ENCODE results near the gene LIN28A. TPM values are rescaled to one million over a fixed set of nuclear protein-coding genes. Genes with fewer than 3 reads are reported as not detected.

Gene LIN28A
- total RNA-seq, 1 donor from 2014 or later, result 97.3 TPM

GRCh38 chr1:26408604-26409003, 2.0 kb upstream of the LIN28A start:
- Mint-ChIP-seq H3K4me1 (ENCODE audit: low read depth, unreplicated experiment) (peaks cover 17% of the 10 kb centered on the region), H3K4me3 (ENCODE audit: unreplicated experiment) (peak overlapping the region; percentile 90), H3K9me3 (ENCODE audit: unreplicated experiment) (peaks cover 7% of the 10 kb centered on the region), H3K27ac (ENCODE audit: unreplicated experiment) (peak overlapping the region; percentile 95), H3K27me3 (ENCODE audit: unreplicated experiment) (peaks cover 5% of the 10 kb centered on the region), H3K36me3 (ENCODE audit: unreplicated experiment) (no peaks in the 10 kb centered on the region)
- DNase-seq, result no peak
- no peak for TF ChIP-seq CTCF (IDR thresholded peaks at IDR 0.05; ENCODE audit: partially characterized antibody, unreplicated experiment)

GRCh38 chr1:26409191-26409807, 1.3 kb upstream of the LIN28A start:
- Mint-ChIP-seq H3K27me3 (ENCODE audit: unreplicated experiment) (peaks cover 5% of the 10 kb centered on the region), H3K36me3 (ENCODE audit: unreplicated experiment) (no peaks in the 10 kb centered on the region), H3K27ac (ENCODE audit: unreplicated experiment) (peak overlapping the region; percentile 95), H3K9me3 (ENCODE audit: unreplicated experiment) (peaks cover 7% of the 10 kb centered on the region), H3K4me1 (ENCODE audit: low read depth, unreplicated experiment) (peaks cover 17% of the 10 kb centered on the region), H3K4me3 (ENCODE audit: unreplicated experiment) (peak overlapping the region; percentile 90)
- peak; percentile 90 for DNase-seq
- no peak for TF ChIP-seq CTCF (IDR thresholded peaks at IDR 0.05; ENCODE audit: partially characterized antibody, unreplicated experiment)

GRCh38 chr1:26411624-26412074, 1.0 kb downstream of the LIN28A start:
- peak overlapping the region; percentile 80 for H3K27ac Mint-ChIP-seq (ENCODE audit: unreplicated experiment)
- peaks cover 17% of the 10 kb centered on the region for H3K4me1 Mint-ChIP-seq (ENCODE audit: low read depth, unreplicated experiment)
- H3K36me3 Mint-ChIP-seq (ENCODE audit: unreplicated experiment), result no peaks in the 10 kb centered on the region
- no peak for TF ChIP-seq CTCF (IDR thresholded peaks at IDR 0.05; ENCODE audit: partially characterized antibody, unreplicated experiment)
- DNase-seq, result peak; percentile 59
- peaks cover 5% of the 10 kb centered on the region for H3K27me3 Mint-ChIP-seq (ENCODE audit: unreplicated experiment)
- peaks cover 7% of the 10 kb centered on the region for H3K9me3 Mint-ChIP-seq (ENCODE audit: unreplicated experiment)
- peak overlapping the region; percentile 91 for H3K4me3 Mint-ChIP-seq (ENCODE audit: unreplicated experiment)

- Mint-ChIP-seq H3K27ac (ENCODE audit: unreplicated experiment) (peak overlapping the region; percentile 80), H3K36me3 (ENCODE audit: unreplicated experiment) (no peaks in the 10 kb centered on the region), H3K9me3 (ENCODE audit: unreplicated experiment) (peaks cover 7% of the 10 kb centered on the region), H3K27me3 (ENCODE audit: unreplicated experiment) (peaks cover 5% of the 10 kb centered on the region), H3K4me1 (ENCODE audit: low read depth, unreplicated experiment) (peaks cover 20% of the 10 kb centered on the region), H3K4me3 (ENCODE audit: unreplicated experiment) (peak overlapping the region; percentile 91)
- TF ChIP-seq CTCF (IDR thresholded peaks at IDR 0.05; ENCODE audit: partially characterized antibody, unreplicated experiment), result no peak
- no peak for DNase-seq
These were observed 1.7 kb downstream of the LIN28A start for GRCh38 chr1:26412180-26412840.

GRCh38 chr1:26413031-26413430, 2.4 kb downstream of the LIN28A start:
- peak overlapping the region; percentile 91 for H3K4me3 Mint-ChIP-seq (ENCODE audit: unreplicated experiment)
- TF ChIP-seq CTCF (IDR thresholded peaks at IDR 0.05; ENCODE audit: partially characterized antibody, unreplicated experiment), result no peak
- DNase-seq, result no peak
- no peak overlapping the region for H3K27ac Mint-ChIP-seq (ENCODE audit: unreplicated experiment)
- H3K9me3 Mint-ChIP-seq (ENCODE audit: unreplicated experiment), result peaks cover 9% of the 10 kb centered on the region
- H3K4me1 Mint-ChIP-seq (ENCODE audit: low read depth, unreplicated experiment), result peaks cover 24% of the 10 kb centered on the region
- H3K36me3 Mint-ChIP-seq (ENCODE audit: unreplicated experiment), result no peaks in the 10 kb centered on the region
- peaks cover 5% of the 10 kb centered on the region for H3K27me3 Mint-ChIP-seq (ENCODE audit: unreplicated experiment)
